MM.1S (cell line): Measurements from ENCODE around the gene GALNT7.

Experiments used
- DNase-seq: peaks from one replicate; pipeline ENCODE4 v3.0.0-alpha.2; 2015
- H2AFZ ChIP-seq: fragments of 300-600 bp; sonication (generic); 2 replicates; pipeline ENCODE4 v1.6.0; 2016; ENCODE audit warnings: antibody characterized with exemption, low read length
- H3F3A ChIP-seq: fragments of 300-600 bp; sonication (generic); 2 replicates; pipeline ENCODE4 v1.6.1; 2016; ENCODE audit warnings: mild to moderate bottlenecking, antibody characterized with exemption, low read length, moderate library complexity, mixed read lengths; ENCODE audit not compliant: insufficient read depth
- H3K27ac ChIP-seq: fragments of 300-600 bp; sonication (generic); 2 replicates; pipeline ENCODE4 v1.5.1; 2016; ENCODE audit warnings: mild to moderate bottlenecking, low read length
- H3K27me3 ChIP-seq: fragments of 300-600 bp; sonication (generic); replicated peaks from 2 replicates; pipeline ENCODE4 v1.6.0; 2016; ENCODE audit warnings: low read length; ENCODE audit not compliant: insufficient read depth
- H3K36me3 ChIP-seq: fragments of 300-600 bp; sonication (generic); replicated peaks from 2 replicates; pipeline ENCODE4 v1.6.1; 2016; ENCODE audit warnings: mild to moderate bottlenecking, low read length, mixed read lengths; ENCODE audit not compliant: insufficient read depth
- H3K4me1 ChIP-seq: fragments of 300-600 bp; sonication (generic); 2 replicates; pipeline ENCODE4 v1.6.1; 2016; ENCODE audit warnings: low read length, mixed read lengths
- H3K4me2 ChIP-seq: fragments of 300-600 bp; sonication (generic); 2 replicates; pipeline ENCODE4 v1.6.0; 2016; ENCODE audit warnings: low read depth, low read length
- H3K4me3 ChIP-seq: fragments of 300-600 bp; sonication (generic); 2 replicates; pipeline ENCODE4 v1.5.1; 2016; ENCODE audit warnings: low read length, mixed read lengths
- H3K79me2 ChIP-seq: fragments of 300-600 bp; sonication (generic); 2 replicates; pipeline ENCODE4 v1.6.1; 2016; ENCODE audit warnings: mixed run types, low read length, mixed read lengths
- H3K9ac ChIP-seq: fragments of 300-600 bp; sonication (generic); 2 replicates; pipeline ENCODE4 v1.6.1; 2016; ENCODE audit warnings: low read length, mixed read lengths
- H3K9me2 ChIP-seq: fragments of 300-600 bp; sonication (generic); replicated peaks from 2 replicates; pipeline ENCODE4 v1.6.1; 2016; ENCODE audit warnings: mild to moderate bottlenecking, low read length, mixed read lengths; ENCODE audit not compliant: insufficient read depth
- H3K9me3 ChIP-seq: fragments of 300-600 bp; sonication (generic); replicated peaks from 2 replicates; pipeline ENCODE4 v1.6.1; 2016; ENCODE audit warnings: mild to moderate bottlenecking, low read length, mixed read lengths; ENCODE audit not compliant: insufficient read depth
- H4K20me1 ChIP-seq: fragments of 300-600 bp; sonication (generic); 2 replicates; pipeline ENCODE4 v1.6.1; 2016; ENCODE audit warnings: mild to moderate bottlenecking, low read length, moderate library complexity, mixed read lengths; ENCODE audit not compliant: insufficient read depth
- CTCF ChIP-seq: fragments of 300-600 bp; sonication (generic); IDR thresholded peaks from 2 replicates; pipeline ENCODE4 v1.5.1; 2016; ENCODE audit warnings: antibody characterized with exemption, low read length, mixed read lengths
- EZH2 ChIP-seq: fragments of 300-600 bp; sonication (generic); optimal IDR thresholded peaks from 2 replicates; pipeline ENCODE3; 2017; ENCODE audit warnings: low read depth, mild to moderate bottlenecking, antibody characterized with exemption, low read length, mixed read lengths
- EZH2phosphoT487 ChIP-seq: fragments of 300-600 bp; sonication (generic); IDR thresholded peaks from 2 replicates; pipeline ENCODE4 v1.6.1; 2018; ENCODE audit warnings: antibody characterized with exemption, low read length

The GALNT7 gene

GRCh38 chr4:173345648-173346047 lies 177.0 kb downstream of the GALNT7 start:
- no peaks in the 10 kb centered on the region for H3K36me3 ChIP-seq
- H3F3A ChIP-seq, result no peaks in the 10 kb centered on the region
- no peak overlapping the region for H3K27ac ChIP-seq
- H3K9me2 ChIP-seq, result no peaks in the 10 kb centered on the region
- H3K4me2 ChIP-seq, result no peak overlapping the region
- no peak overlapping the region for H3K9ac ChIP-seq
- no peak for DNase-seq
- H3K4me3 ChIP-seq, result no peak overlapping the region
- H3K9me3 ChIP-seq, result no peaks in the 10 kb centered on the region
- no peaks in the 10 kb centered on the region for H4K20me1 ChIP-seq
- H2AFZ ChIP-seq, result no peak overlapping the region
- TF ChIP-seq EZH2 (no peak), CTCF (no peak), EZH2phosphoT487 (no peak)
- no peaks in the 10 kb centered on the region for H3K4me1 ChIP-seq
- H3K79me2 ChIP-seq, result no peaks in the 10 kb centered on the region
- no peaks in the 10 kb centered on the region for H3K27me3 ChIP-seq

- TF ChIP-seq EZH2, result no peak
- no peak for TF ChIP-seq CTCF
- TF ChIP-seq EZH2phosphoT487, result no peak
- no peaks in the 10 kb centered on the region for H3K79me2 ChIP-seq
- no peaks in the 10 kb centered on the region for H3K9me3 ChIP-seq
- H3K9ac ChIP-seq, result no peak overlapping the region
- DNase-seq, result no peak
- no peaks in the 10 kb centered on the region for H4K20me1 ChIP-seq
- H3K27me3 ChIP-seq, result no peaks in the 10 kb centered on the region
- H3K4me2 ChIP-seq, result no peak overlapping the region
- H3K4me1 ChIP-seq, result no peaks in the 10 kb centered on the region
- no peaks in the 10 kb centered on the region for H3F3A ChIP-seq
- no peak overlapping the region for H3K27ac ChIP-seq
- H2AFZ ChIP-seq, result no peak overlapping the region
- H3K36me3 ChIP-seq, result no peaks in the 10 kb centered on the region
- H3K9me2 ChIP-seq, result no peaks in the 10 kb centered on the region
- H3K4me3 ChIP-seq, result no peak overlapping the region
Measured at GRCh38 chr4:173346074-173346473, 177.5 kb downstream of the GALNT7 start.

GRCh38 chr4:173347467-173347866 lies 178.9 kb downstream of the GALNT7 start:
- Histone ChIP-seq H3K4me3 (no peak overlapping the region), H2AFZ (no peak overlapping the region), H3K4me2 (no peak overlapping the region), H3K9me2 (no peaks in the 10 kb centered on the region), H3K9me3 (no peaks in the 10 kb centered on the region), H3K27me3 (no peaks in the 10 kb centered on the region), H3F3A (no peaks in the 10 kb centered on the region), H3K36me3 (no peaks in the 10 kb centered on the region), H3K4me1 (no peaks in the 10 kb centered on the region), H3K9ac (no peak overlapping the region), H3K79me2 (no peaks in the 10 kb centered on the region), H4K20me1 (no peaks in the 10 kb centered on the region), H3K27ac (no peak overlapping the region)
- TF ChIP-seq CTCF (no peak), EZH2phosphoT487 (no peak), EZH2 (no peak)
- no peak for DNase-seq
